ENCODE results near the gene MTG2. TPM values are rescaled to one million over a fixed set of nuclear protein-coding genes. Genes with fewer than 3 reads are reported as not detected.

MTG2 gene
- total and polyA plus RNA-seq, 10 of the 15 experiments (the other 5 are each of a cell fraction or from before 2014, with no cell fraction given), result 6.2 to 52.4 (median 34.3) TPM

GRCh38 chr20:62143957-62144825, 38.6 kb upstream of the MTG2 start:
- in situ Hi-C loops (cut with MboI), result no loop called here
- TF ChIP-seq SREBF1 (IDR thresholded peaks at IDR 0.05; ENCODE audit: low read length), result no peak
- TF ChIP-seq POLR2AphosphoS2 (IDR thresholded peaks at IDR 0.05; ENCODE audit: low read depth, low read length), result 0 out of 2 replicates have a peak, but pooled peaks have one; percentile 2
- TF ChIP-seq BMI1 (IDR thresholded peaks at IDR 0.05; ENCODE audit: borderline replicate concordance), result no peak
- TF ChIP-seq JUND (IDR thresholded peaks at IDR 0.05; ENCODE audit: low read depth, low read length), result no peak
- TF ChIP-seq EED (IDR thresholded peaks at IDR 0.05; ENCODE audit: low read depth), result no peak
- no peak for TF ChIP-seq PML (IDR thresholded peaks at IDR 0.05; ENCODE audit: low read length)
- peak; percentile 70 for TF ChIP-seq GATAD2B (conservative IDR thresholded peaks at IDR 0.05; ENCODE audit: low read depth)
- no peak for TF ChIP-seq E2F4 (IDR thresholded peaks at IDR 0.05; ENCODE audit: low read depth, low read length)
- TF ChIP-seq PKNOX1 (IDR thresholded peaks at IDR 0.05), result no peak
- no peak for TF ChIP-seq KDM1A (IDR thresholded peaks at IDR 0.05; ENCODE audit: borderline replicate concordance)
- no peak for TF ChIP-seq STAT1 (conservative IDR thresholded peaks at IDR 0.05)
- 0 out of 2 replicates have a peak, but pooled peaks have one; percentile 40 for TF ChIP-seq HDAC2 (IDR thresholded peaks at IDR 0.05)
- TF ChIP-seq, protein P1, sequence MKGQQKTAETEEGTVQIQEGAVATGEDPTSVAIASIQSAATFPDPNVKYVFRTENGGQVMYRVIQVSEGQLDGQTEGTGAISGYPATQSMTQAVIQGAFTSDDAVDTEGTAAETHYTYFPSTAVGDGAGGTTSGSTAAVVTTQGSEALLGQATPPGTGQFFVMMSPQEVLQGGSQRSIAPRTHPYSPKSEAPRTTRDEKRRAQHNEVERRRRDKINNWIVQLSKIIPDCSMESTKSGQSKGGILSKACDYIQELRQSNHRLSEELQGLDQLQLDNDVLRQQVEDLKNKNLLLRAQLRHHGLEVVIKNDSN (IDR thresholded peaks at IDR 0.05; ENCODE audit: borderline replicate concordance, extremely low read length, insufficient read depth, low read depth, low read length), result no peak
- TF ChIP-seq, protein P2, sequence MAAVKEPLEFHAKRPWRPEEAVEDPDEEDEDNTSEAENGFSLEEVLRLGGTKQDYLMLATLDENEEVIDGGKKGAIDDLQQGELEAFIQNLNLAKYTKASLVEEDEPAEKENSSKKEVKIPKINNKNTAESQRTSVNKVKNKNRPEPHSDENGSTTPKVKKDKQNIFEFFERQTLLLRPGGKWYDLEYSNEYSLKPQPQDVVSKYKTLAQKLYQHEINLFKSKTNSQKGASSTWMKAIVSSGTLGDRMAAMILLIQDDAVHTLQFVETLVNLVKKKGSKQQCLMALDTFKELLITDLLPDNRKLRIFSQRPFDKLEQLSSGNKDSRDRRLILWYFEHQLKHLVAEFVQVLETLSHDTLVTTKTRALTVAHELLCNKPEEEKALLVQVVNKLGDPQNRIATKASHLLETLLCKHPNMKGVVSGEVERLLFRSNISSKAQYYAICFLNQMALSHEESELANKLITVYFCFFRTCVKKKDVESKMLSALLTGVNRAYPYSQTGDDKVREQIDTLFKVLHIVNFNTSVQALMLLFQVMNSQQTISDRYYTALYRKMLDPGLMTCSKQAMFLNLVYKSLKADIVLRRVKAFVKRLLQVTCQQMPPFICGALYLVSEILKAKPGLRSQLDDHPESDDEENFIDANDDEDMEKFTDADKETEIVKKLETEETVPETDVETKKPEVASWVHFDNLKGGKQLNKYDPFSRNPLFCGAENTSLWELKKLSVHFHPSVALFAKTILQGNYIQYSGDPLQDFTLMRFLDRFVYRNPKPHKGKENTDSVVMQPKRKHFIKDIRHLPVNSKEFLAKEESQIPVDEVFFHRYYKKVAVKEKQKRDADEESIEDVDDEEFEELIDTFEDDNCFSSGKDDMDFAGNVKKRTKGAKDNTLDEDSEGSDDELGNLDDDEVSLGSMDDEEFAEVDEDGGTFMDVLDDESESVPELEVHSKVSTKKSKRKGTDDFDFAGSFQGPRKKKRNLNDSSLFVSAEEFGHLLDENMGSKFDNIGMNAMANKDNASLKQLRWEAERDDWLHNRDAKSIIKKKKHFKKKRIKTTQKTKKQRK (IDR thresholded peaks at IDR 0.05; ENCODE audit: low read depth, low read length), result no peak
- no peak for TF ChIP-seq LARP7 (IDR thresholded peaks at IDR 0.05)
- no peak for TF ChIP-seq FOS (IDR thresholded peaks at IDR 0.05; ENCODE audit: borderline replicate concordance, extremely low read depth, insufficient read length)
- no peak for TF ChIP-seq MEF2B (IDR thresholded peaks at IDR 0.05; ENCODE audit: partially characterized antibody, poor library complexity, severe bottlenecking)

More at GRCh38 chr20:62143957-62144825, 38.6 kb upstream of the MTG2 start:
- SMC1A ChIA-PET (ENCODE audit: uncharacterized antibody, unreplicated experiment), result no interaction called here
- H3K4me3 ChIP-seq, result peak overlapping the region; percentile 72
- H3K27me3 ChIP-seq (replicated peaks in 1 of 2; ENCODE audit: control insufficient read depth in 2 of 2, insufficient read depth in 2 of 2, low read length in 1 of 2), result no peaks in the 10 kb centered on the region
- H3K79me2 ChIP-seq (ENCODE audit: control insufficient read depth, insufficient read depth, low read length), result peaks cover 80% of the 10 kb centered on the region
- H3K27ac ChIP-seq (ENCODE audit: control insufficient read depth, insufficient read depth), result peak overlapping the region; percentile 19; the same call in 1 of the 2 replicates
- no TSS peak for BruUV-seq (replicated peaks)
- POLR2A ChIA-PET, result interaction anchor here (1.2 to 1.4 kb wide), 2 partner anchors 23 to 77 kb away, joined by 3 to 6 read pairs; no protein-coding TSS in a partner anchor
- RAD21 ChIA-PET (ENCODE audit: unreplicated experiment), result no interaction called here
- H3K9ac ChIP-seq (ENCODE audit: control insufficient read depth, insufficient read depth, low read length), result peak overlapping the region; percentile 71; the same call in 1 of the 2 replicates
- H3K4me2 ChIP-seq (ENCODE audit: control insufficient read depth, insufficient read depth), result peak overlapping the region; percentile 89
- peaks cover 12% of the 10 kb centered on the region for H4K20me1 ChIP-seq (ENCODE audit: control insufficient read depth, insufficient read depth)
- FAIRE-seq (peak; percentile 75), DNase-seq (ENCODE audit: low read depth, low spot score) (no peak), ATAC-seq (peak; percentile 63)
- peak overlapping the region; percentile 71; the same call in 1 of the 2 replicates for H2AFZ ChIP-seq (ENCODE audit: control insufficient read depth, low read depth, low read length)
- intact Hi-C loops (cut with micrococcal nuclease; ENCODE audit: unreplicated experiment), result loop anchor here (2.0 to 5.0 kb wide), 2 partner anchors 21 to 82 kb away; partner anchors contain the start of gene LSM14B
- no peaks in the 10 kb centered on the region for H3K9me3 ChIP-seq (replicated peaks; ENCODE audit: control insufficient read depth, insufficient read depth, low read length)
- H3K4me1 ChIP-seq (ENCODE audit: control insufficient read depth, insufficient read depth, low read length), result peaks cover 12% of the 10 kb centered on the region
- H3K36me3 ChIP-seq (ENCODE audit: control insufficient read depth in 2 of 2, insufficient read depth in 2 of 2, low read length in 1 of 2), result peaks cover 7 to 13% of the 10 kb centered on the region in 2 experiments
- WGBS (ENCODE audit: insufficient coverage, insufficient replicate concordance, low lambda C conversion rate, missing lambda C conversion rate), result 6% methylated on average over 37 of the region's 104 CpGs
- CTCF ChIA-PET, result interaction anchor here (0.8 to 1.1 kb wide), 3 partner anchors 13 to 124 kb away, joined by 3 to 5 read pairs (median 3); no protein-coding TSS in a partner anchor

All from GM12878 (cell line).